Subcutaneous adipose tissue (tissue), 4 donors: ENCODE measurements around the gene OPA1. TPM values are rescaled to one million over a fixed set of nuclear protein-coding genes. Genes with fewer than 3 reads are reported as not detected.

Source experiments
- CTCF ChIP-seq: fragments of 450-650 bp; IDR thresholded peaks from one replicate; pipeline ENCODE4 v1.5.1; 2016; ENCODE audit warnings: low read depth, mild to moderate bottlenecking, control low read depth, antibody characterized with exemption, moderate library complexity
- total RNA-seq, 4 donors: library from RNA; depleted of rRNA; stranded (reverse); fragments of >200 nt; gene quantifications; one replicate each; pipeline ENCODE4 v1.1.0, GENCODE V29; 2016

The OPA1 gene
- total RNA-seq, 4 donors from 2014 or later, result 44.4 to 68.5 (median 58.0) TPM

GRCh38 chr3:193711523-193711963 lies 118.5 kb downstream of the OPA1 start:
- no peak for TF ChIP-seq CTCF

GRCh38 chr3:193711964-193712598 lies 119.1 kb downstream of the OPA1 start:
- TF ChIP-seq CTCF, result no peak

GRCh38 chr3:193712938-193713337 lies 119.9 kb downstream of the OPA1 start:
- TF ChIP-seq CTCF, result no peak

- TF ChIP-seq CTCF, result no peak
Observed at GRCh38 chr3:193714523-193715137, 121.6 kb downstream of the OPA1 start.

DNA sequence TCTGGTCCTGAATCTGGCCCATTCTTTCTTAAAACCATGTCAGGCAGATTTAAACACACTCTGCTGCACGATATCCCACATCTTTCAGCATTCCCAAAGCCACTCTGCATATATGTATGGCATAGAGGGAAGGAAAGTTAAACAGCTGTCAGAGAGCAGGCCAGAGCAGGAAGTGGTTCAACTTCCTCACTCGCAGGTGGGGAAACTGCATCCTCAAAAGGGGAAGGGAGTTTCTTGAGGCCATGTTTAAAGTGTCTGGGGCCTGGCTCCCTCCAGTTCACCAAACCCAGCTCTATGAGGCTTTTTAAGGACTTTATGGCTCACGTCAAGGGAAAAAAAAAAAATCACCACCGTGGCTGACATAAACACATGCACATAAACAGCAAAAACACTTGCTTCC lies 123.1 kb downstream of the OPA1 start:
- no peak for TF ChIP-seq CTCF

- TF ChIP-seq CTCF, result no peak
Observed at GRCh38 chr3:193719735-193720134, 126.7 kb downstream of the OPA1 start.

- no peak for TF ChIP-seq CTCF
Observed at GRCh38 chr3:193720169-193720568, 127.2 kb downstream of the OPA1 start.
